ENCODE data around the gene ZNF148.

GRCh38 chr3:125410922-125411321 is 35.8 kb upstream of the ZNF148 start:
- TF ChIP-seq CTCF (IDR thresholded peaks at IDR 0.05) (no peak), POLR2A (IDR thresholded peaks at IDR 0.05) (no peak)
